Endodermal cell (in vitro differentiated cells): Measurements from ENCODE around the gene LPP. TPM values are rescaled to one million over a fixed set of nuclear protein-coding genes. Genes with fewer than 3 reads are reported as not detected.

Experiments
- DNase-seq: peaks from one replicate; pipeline ENCODE4 v3.0.0-alpha.2; 2017
- H3K27ac ChIP-seq: 2 replicates; pipeline ENCODE4 v1.5.1; 2013; ENCODE audit warnings: mild to moderate bottlenecking, low read depth, low read length, moderate library complexity
- H3K27me3 ChIP-seq: 2 replicates; pipeline ENCODE4 v1.6.1; 2013; ENCODE audit warnings: mild to moderate bottlenecking, low read length, moderate library complexity; ENCODE audit not compliant: insufficient read depth, control insufficient read depth, poor library complexity, severe bottlenecking
- H3K36me3 ChIP-seq: 2 replicates; pipeline ENCODE4 v1.7.0; 2013; ENCODE audit warnings: mild to moderate bottlenecking, low read length, moderate library complexity; ENCODE audit not compliant: control insufficient read depth, insufficient read depth
- H3K4me1 ChIP-seq: one replicate; pipeline ENCODE4 v1.7.0; 2013; ENCODE audit warnings: low read length; ENCODE audit not compliant: control insufficient read depth, insufficient read depth
- H3K4me3 ChIP-seq: 2 replicates; pipeline ENCODE4 v1.5.1; 2013; ENCODE audit warnings: mild to moderate bottlenecking, low read length, moderate library complexity
- H3K9ac ChIP-seq: 2 replicates; pipeline ENCODE4 v1.6.1; 2013; ENCODE audit warnings: mild to moderate bottlenecking, low read length, moderate library complexity; ENCODE audit not compliant: poor library complexity, severe bottlenecking; ENCODE audit errors: extremely low read depth
- H3K9me3 ChIP-seq: 2 replicates; pipeline ENCODE4 v1.6.1; 2013; ENCODE audit warnings: mild to moderate bottlenecking, low read length, moderate library complexity; ENCODE audit not compliant: control insufficient read depth
- H3K27ac Mint-ChIP-seq: 2 replicates; pipeline ENCODE4 v1.8.0; 2020; ENCODE audit warnings: mixed read lengths
- H3K27me3 Mint-ChIP-seq: 2 replicates; pipeline ENCODE4 v1.8.0; 2021; ENCODE audit warnings: mild to moderate bottlenecking, mixed read lengths; ENCODE audit not compliant: insufficient read depth
- H3K36me3 Mint-ChIP-seq: 2 replicates; pipeline ENCODE4 v1.8.0; 2020; ENCODE audit warnings: low read depth, mixed read lengths
- H3K4me1 Mint-ChIP-seq: 2 replicates; pipeline ENCODE4 v1.8.0; 2020; ENCODE audit warnings: mixed read lengths
- H3K4me3 Mint-ChIP-seq: 2 replicates; pipeline ENCODE4 v1.8.0; 2020; ENCODE audit warnings: mild to moderate bottlenecking, moderate library complexity, mixed read lengths
- H3K9me3 Mint-ChIP-seq: 2 replicates; pipeline ENCODE4 v1.8.0; 2020; ENCODE audit warnings: mild to moderate bottlenecking, mixed read lengths
- CTCF ChIP-seq: fragments of 200-600 bp; sonication (generic); conservative IDR thresholded peaks from 2 replicates; pipeline ENCODE4 v1.5.0; 2021; ENCODE audit warnings: antibody characterized with exemption, mild to moderate bottlenecking
- WGBS, 2 experiments: methylation state at CpG; one replicate each; pipeline versions ENCODE4 v1.1.5 to v1.1.7; 2013; ENCODE audit warnings: missing lambda C conversion rate in 2 of 2, mixed read lengths in 1 of 2; ENCODE audit not compliant: insufficient coverage in 1 of 2, insufficient read length in 1 of 2; 5-methylcytosine and 5-hydroxymethylcytosine counted together
- total RNA-seq, 2 donors: library from RNA; stranded (reverse); fragmentation: NEBNext Ultra II Directional in 1 of 2; extraction: Animal tissue kit (Norgen Biotek cat#: 25700) in 1 of 2; gene quantifications; 2 replicates in 1 of 2; 3 replicates in 1 of 2; pipeline ENCODE4 v1.2.1, GENCODE V29; 2021

Gene LPP
- total RNA-seq, 2 donors from 2014 or later, result 78.0 to 105 TPM

DNA sequence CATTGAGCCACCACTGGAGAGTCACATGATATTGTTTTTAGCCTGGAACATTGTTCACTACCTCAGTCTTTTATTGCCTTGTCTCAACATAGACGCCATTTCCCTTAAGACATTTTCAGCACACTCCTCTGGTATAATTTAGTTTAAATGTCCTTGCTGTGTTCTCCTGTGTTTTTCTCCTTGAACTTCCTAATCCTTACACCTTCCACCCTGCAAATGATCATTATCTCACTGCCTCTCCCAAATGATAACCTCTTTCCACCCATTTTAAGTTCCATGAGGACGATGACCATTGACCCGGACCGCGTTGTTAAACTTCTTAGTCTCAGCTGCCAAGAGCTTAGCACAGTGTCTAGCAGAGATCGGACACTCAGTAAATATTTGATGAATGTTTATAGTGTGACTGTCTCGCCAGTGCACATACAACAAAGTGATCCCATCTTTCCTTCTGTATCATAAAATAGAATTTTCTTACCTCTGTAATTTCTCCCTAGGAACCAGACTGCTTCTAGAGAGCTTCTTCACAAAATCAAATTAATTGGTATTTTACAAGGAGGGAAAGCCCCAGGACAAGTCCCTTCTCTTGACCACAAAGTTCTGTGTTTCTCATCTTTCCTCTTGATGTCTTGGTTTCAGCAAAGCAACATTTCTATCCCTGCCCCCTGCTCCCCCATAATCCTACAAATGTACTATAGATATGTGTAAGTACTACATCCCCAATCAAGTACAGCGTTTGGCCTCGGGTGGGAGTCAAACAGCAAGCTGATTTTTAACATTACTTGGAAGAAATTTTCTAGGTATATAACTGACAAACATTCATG lies 429.6 kb downstream of the LPP start:
- Histone ChIP-seq H3K27me3 (no peaks in the 10 kb centered on the region), H3K9ac (no peak overlapping the region), H3K9me3 (no peaks in the 10 kb centered on the region), H3K4me3 (no peak overlapping the region), H3K27ac (no peak overlapping the region), H3K4me1 (no peaks in the 10 kb centered on the region), H3K36me3 (peaks cover 11% of the 10 kb centered on the region)
- WGBS, 2 experiments, result 83 to 97% methylated on average over 5 to 9 of the region's 9 CpGs
- Mint-ChIP-seq H3K4me1 (peaks cover 6% of the 10 kb centered on the region), H3K27ac (no peak overlapping the region), H3K36me3 (peaks cover 3% of the 10 kb centered on the region), H3K27me3 (no peaks in the 10 kb centered on the region), H3K9me3 (no peaks in the 10 kb centered on the region), H3K4me3 (no peak overlapping the region)
- no peak for DNase-seq
- no peak for TF ChIP-seq CTCF

DNA sequence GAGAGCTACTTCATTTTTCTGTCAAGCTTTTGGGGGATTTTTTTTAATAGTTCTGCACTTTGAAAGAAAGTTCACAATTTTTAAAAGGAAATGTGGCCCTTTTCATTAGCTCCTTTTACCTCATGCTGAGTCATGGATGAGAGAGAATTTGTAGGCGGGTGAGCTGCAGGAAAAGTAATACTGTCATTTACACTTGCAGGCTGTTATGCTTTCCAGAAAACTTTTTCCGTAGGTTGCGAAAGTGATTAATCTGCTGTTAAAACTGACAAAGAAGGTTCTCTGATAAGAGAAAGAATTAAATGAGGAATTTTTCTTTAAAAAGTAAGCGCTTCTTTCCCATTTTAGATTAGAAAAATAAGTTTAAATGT lies 430.2 kb downstream of the LPP start:
- H3K27ac Mint-ChIP-seq, result no peak overlapping the region
- Histone ChIP-seq H3K9me3 (no peaks in the 10 kb centered on the region), H3K27ac (no peak overlapping the region), H3K4me3 (no peak overlapping the region), H3K27me3 (no peaks in the 10 kb centered on the region), H3K36me3 (peaks cover 8% of the 10 kb centered on the region), H3K4me1 (no peaks in the 10 kb centered on the region), H3K9ac (no peak overlapping the region)
- no peak overlapping the region for H3K4me3 Mint-ChIP-seq
- TF ChIP-seq CTCF, result no peak
- no peaks in the 10 kb centered on the region for H3K9me3 Mint-ChIP-seq
- no peaks in the 10 kb centered on the region for H3K27me3 Mint-ChIP-seq
- WGBS, 2 experiments, result 60 to 94% methylated on average over 1 to 4 of the region's 4 CpGs
- H3K36me3 Mint-ChIP-seq, result no peaks in the 10 kb centered on the region
- DNase-seq, result no peak
- peaks cover 6% of the 10 kb centered on the region for H3K4me1 Mint-ChIP-seq

- no peaks in the 10 kb centered on the region for H3K4me1 ChIP-seq
- no peak overlapping the region for H3K9ac ChIP-seq
- TF ChIP-seq CTCF, result peak; percentile 49
- Mint-ChIP-seq H3K36me3 (no peaks in the 10 kb centered on the region), H3K4me1 (peaks cover 6% of the 10 kb centered on the region), H3K27me3 (no peaks in the 10 kb centered on the region), H3K4me3 (no peak overlapping the region), H3K9me3 (no peaks in the 10 kb centered on the region), H3K27ac (no peak overlapping the region)
- H3K9me3 ChIP-seq, result no peaks in the 10 kb centered on the region
- H3K27ac ChIP-seq, result peak overlapping the region; percentile 22
- H3K27me3 ChIP-seq, result no peaks in the 10 kb centered on the region
- peaks cover 6% of the 10 kb centered on the region for H3K36me3 ChIP-seq
- 60 to 91% methylated on average over 1 to 3 of the region's 4 CpGs for WGBS, 2 experiments
- H3K4me3 ChIP-seq, result no peak overlapping the region
- no peak for DNase-seq
These were observed 431.2 kb downstream of the LPP start for GRCh38 chr3:188584958-188585689.
